IMR-90 (cell line): Measurements from ENCODE around the gene MACO1. TPM values are rescaled to one million over a fixed set of nuclear protein-coding genes. Genes with fewer than 3 reads are reported as not detected.

Source experiments
- ATAC-seq: fragments of 200-7000 bp; cut with Tn5 transposase; 2 replicates; pipeline ENCODE4 v1.9.1; 2020; ENCODE audit warnings: low read depth, mild to moderate bottlenecking, moderate library complexity
- BruUV-seq: library from RNA; stranded (reverse); fragments of 400-500 nt; replicated peaks from 2 replicates; lab custom pipeline; 2021; lab: Mats Ljungman, UMichigan
- CTCF ChIA-PET: fragments of 300-600 bp; formaldehyde crosslinking; extraction: SDS; loops from one replicate; lab custom pipeline; 2021; ENCODE audit warnings: antibody characterized with exemption; lab: Yijun Ruan, JAX
- POLR2A ChIA-PET: fragments of 300-600 bp; sonication (Branson Sonifier 250); formaldehyde crosslinking; loops from one replicate; lab custom pipeline; 2022; ENCODE audit warnings: antibody characterized with exemption; ENCODE audit not compliant: unreplicated experiment; lab: Charles Lee
- DNase-seq: peaks from one replicate; pipeline ENCODE4 v3.0.0; 2013
- H2AFZ ChIP-seq: replicated peaks from 2 replicates; pipeline ENCODE3; 2013; ENCODE audit warnings: low read length, mild to moderate bottlenecking; ENCODE audit not compliant: poor library complexity
- H2AK5ac ChIP-seq: 2 replicates; pipeline ENCODE4 v1.6.1; 2013; ENCODE audit warnings: low read depth, low read length, inconsistent platforms
- H2AK9ac ChIP-seq: replicated peaks from 2 replicates; pipeline ENCODE3; 2013; ENCODE audit warnings: mild to moderate bottlenecking, low read depth, low read length, moderate library complexity; ENCODE audit not compliant: poor library complexity
- H2BK120ac ChIP-seq: 2 replicates; pipeline ENCODE4 v1.6.1; 2013; ENCODE audit warnings: low read depth, low read length, inconsistent platforms
- H2BK15ac ChIP-seq: 3 replicates; pipeline ENCODE4 v1.6.1; 2013; ENCODE audit warnings: low read depth, low read length, inconsistent platforms
- H2BK20ac ChIP-seq: 2 replicates; pipeline ENCODE4 v1.6.1; 2013; ENCODE audit warnings: low read depth, mild to moderate bottlenecking, inconsistent platforms, low read length, moderate library complexity
- H2BK5ac ChIP-seq: 2 replicates; pipeline ENCODE4 v1.6.1; 2013; ENCODE audit warnings: mild to moderate bottlenecking, low read depth, low read length, inconsistent platforms; ENCODE audit not compliant: poor library complexity, severe bottlenecking
- H3K14ac ChIP-seq: replicated peaks from 2 replicates; pipeline ENCODE4 v1.6.1; 2013; ENCODE audit warnings: low read depth, low read length, inconsistent platforms
- H3K18ac ChIP-seq: 2 replicates; pipeline ENCODE4 v1.6.1; 2013; ENCODE audit warnings: low read depth, low read length, control low read depth
- H3K23ac ChIP-seq: 2 replicates; pipeline ENCODE4 v1.6.1; 2013; ENCODE audit warnings: low read depth, low read length, inconsistent platforms
- H3K27ac ChIP-seq: 2 replicates; pipeline ENCODE4 v1.5.1; 2013; ENCODE audit warnings: mild to moderate bottlenecking, control low read depth, low read length; ENCODE audit not compliant: insufficient read depth
- H3K27me3 ChIP-seq: 2 replicates; pipeline ENCODE4 v1.6.1; 2013; ENCODE audit warnings: low read length; ENCODE audit not compliant: control insufficient read depth, insufficient read depth
- H3K36me3 ChIP-seq: 2 replicates; pipeline ENCODE4 v1.6.1; 2013; ENCODE audit warnings: low read length, mixed read lengths; ENCODE audit not compliant: control insufficient read depth, insufficient read depth
- H3K4ac ChIP-seq: 2 replicates; pipeline ENCODE4 v1.6.1; 2013; ENCODE audit warnings: low read depth, low read length, inconsistent platforms
- H3K4me1 ChIP-seq: 2 replicates; pipeline ENCODE4 v1.6.1; 2013; ENCODE audit warnings: low read length, mixed read lengths; ENCODE audit not compliant: control insufficient read depth, insufficient read depth
- H3K4me2 ChIP-seq: 2 replicates; pipeline ENCODE4 v1.6.1; 2013; ENCODE audit warnings: low read depth, mild to moderate bottlenecking, control low read depth, low read length, moderate library complexity
- H3K4me3 ChIP-seq: 2 replicates; pipeline ENCODE4 v1.5.1; 2013; ENCODE audit warnings: low read depth, mild to moderate bottlenecking, control low read depth, low read length, moderate library complexity; ENCODE audit not compliant: insufficient read depth
- H3K56ac ChIP-seq: 2 replicates; pipeline ENCODE4 v1.6.1; 2013; ENCODE audit warnings: low read length, inconsistent platforms; ENCODE audit not compliant: insufficient read depth; ENCODE audit errors: extremely low read depth
- H3K79me1 ChIP-seq, 2 experiments: 2 replicates each; pipeline ENCODE4 v1.6.1; 2013; ENCODE audit warnings: low read length in 2 of 2, inconsistent platforms in 1 of 2, low read depth in 1 of 2
- H3K9ac ChIP-seq: 2 replicates; pipeline ENCODE4 v1.6.1; 2013; ENCODE audit warnings: low read depth, low read length, control low read depth
- H3K9me1 ChIP-seq: 2 replicates; pipeline ENCODE4 v1.6.1; 2013; ENCODE audit warnings: low read length, inconsistent platforms; ENCODE audit not compliant: insufficient read depth
- H3K9me3 ChIP-seq: 2 replicates; pipeline ENCODE4 v1.6.1; 2013; ENCODE audit warnings: low read length; ENCODE audit not compliant: control insufficient read depth, insufficient read depth
- H4K20me1 ChIP-seq: 2 replicates; pipeline ENCODE4 v1.6.1; 2013; ENCODE audit warnings: low read length, inconsistent platforms; ENCODE audit not compliant: insufficient read depth
- H4K5ac ChIP-seq: 2 replicates; pipeline ENCODE4 v1.6.1; 2013; ENCODE audit warnings: mild to moderate bottlenecking, low read depth, low read length, control low read depth
- H4K8ac ChIP-seq, 2 experiments: 2 replicates each; pipeline ENCODE4 v1.6.1; 2013; ENCODE audit warnings: low read depth in 2 of 2, low read length in 2 of 2, control low read depth in 1 of 2, inconsistent platforms in 1 of 2
- H4K91ac ChIP-seq: 2 replicates; pipeline ENCODE4 v1.6.1; 2013; ENCODE audit warnings: low read depth, low read length, inconsistent platforms; ENCODE audit not compliant: insufficient read depth
- BHLHE40 ChIP-seq: fragments of 150-350 bp; IDR thresholded peaks from 2 replicates; pipeline ENCODE4 v1.6.1; 2016; ENCODE audit warnings: mild to moderate bottlenecking, low read depth, low read length
- CEBPB ChIP-seq: IDR thresholded peaks from 2 replicates; pipeline ENCODE4 v1.6.1; 2012; ENCODE audit warnings: low read depth, low read length, improper control_type of control experiment
- CHD1 ChIP-seq: IDR thresholded peaks from 2 replicates; pipeline ENCODE4 v1.6.1; 2012; ENCODE audit warnings: low read depth, low read length, improper control_type of control experiment
- FOS ChIP-seq: fragments of 150-350 bp; IDR thresholded peaks from 2 replicates; pipeline ENCODE4 v1.6.1; 2016; ENCODE audit warnings: low read depth, low read length
- MAFK ChIP-seq: IDR thresholded peaks from 2 replicates; pipeline ENCODE4 v1.6.1; 2012; ENCODE audit warnings: low read depth, low read length, improper control_type of control experiment
- MAZ ChIP-seq: IDR thresholded peaks from 2 replicates; pipeline ENCODE4 v1.6.1; 2012; ENCODE audit warnings: low read depth, mild to moderate bottlenecking, low read length, improper control_type of control experiment, moderate library complexity, borderline replicate concordance
- MXI1 ChIP-seq: IDR thresholded peaks from 2 replicates; pipeline ENCODE4 v1.6.1; 2012; ENCODE audit warnings: low read depth, mild to moderate bottlenecking, low read length, moderate library complexity, borderline replicate concordance
- NFE2L2 ChIP-seq: fragments of 150-350 bp; IDR thresholded peaks from 2 replicates; pipeline ENCODE4 v1.6.1; 2016; ENCODE audit warnings: low read depth, mild to moderate bottlenecking, low read length
- POLR2A ChIP-seq: IDR thresholded peaks from 2 replicates; pipeline ENCODE4 v1.6.1; 2012; ENCODE audit warnings: mild to moderate bottlenecking, low read depth, low read length
- RAD21 ChIP-seq: IDR thresholded peaks from 2 replicates; pipeline ENCODE4 v1.6.1; 2012; ENCODE audit warnings: low read length, improper control_type of control experiment
- RCOR1 ChIP-seq: IDR thresholded peaks from 2 replicates; pipeline ENCODE4 v1.6.1; 2012; ENCODE audit warnings: mild to moderate bottlenecking, low read length, improper control_type of control experiment; ENCODE audit not compliant: insufficient replicate concordance
- RFX5 ChIP-seq: IDR thresholded peaks from 2 replicates; pipeline ENCODE4 v1.8.0; 2012; ENCODE audit warnings: low read depth, mild to moderate bottlenecking, low read length, moderate library complexity
- SMC3 ChIP-seq: fragments of 150-350 bp; IDR thresholded peaks from 2 replicates; pipeline ENCODE4 v1.6.1; 2016; ENCODE audit warnings: low read depth, mild to moderate bottlenecking, antibody characterized with exemption, low read length, moderate library complexity
- USF2 ChIP-seq: fragments of 150-350 bp; IDR thresholded peaks from 2 replicates; pipeline ENCODE4 v1.6.1; 2017; ENCODE audit warnings: mild to moderate bottlenecking, antibody characterized with exemption, low read length, low read depth
- WGBS, 2 experiments: methylation state at CpG; one replicate each; pipeline versions ENCODE4 v1.1.5 to v1.1.7; 2013; ENCODE audit warnings: missing lambda C conversion rate in 2 of 2; ENCODE audit not compliant: insufficient read length in 1 of 2; ENCODE audit errors: extremely low coverage in 2 of 2; 5-methylcytosine and 5-hydroxymethylcytosine counted together
- dilution Hi-C: fragments of 300-500 bp; cut with HindIII; formaldehyde crosslinking; loops from one replicate; pipeline ENCODE4 v1.14.3; 2018; ENCODE audit warnings: low sequenced_read_pairs; ENCODE audit not compliant: unreplicated experiment
- in situ Hi-C: fragments of 300-500 bp; cut with MboI; formaldehyde crosslinking; loops from 3 replicates; pipeline ENCODE4 v1.14.3; 2019; ENCODE audit warnings: low sequenced_read_pairs, inconsistent platforms, mixed read lengths
- intact Hi-C: fragments of 100-400 bp; cut with micrococcal nuclease; formaldehyde crosslinking; loops from 2 replicates; pipeline ENCODE4 v1.10.0; 2022
- polyA plus RNA-seq, 3 experiments: library from polyadenylated mRNA; depleted of rRNA; stranded (reverse); fragments of >200 nt; gene quantifications; 2 replicates each; pipeline ENCODE4 v1.2.3, GENCODE V29; 2012; ENCODE audit warnings: low replicate concordance in 1 of 3
- total RNA-seq: library from RNA; depleted of rRNA; stranded (reverse); fragments of >200 nt; gene quantifications from 2 replicates; pipeline ENCODE4 v1.2.3, GENCODE V29; 2012
- TF ChIP-seq, protein P1 (sequence below): fragments of 150-350 bp; IDR thresholded peaks from 2 replicates; pipeline ENCODE4 v1.6.1; 2016; ENCODE audit warnings: low read depth, mild to moderate bottlenecking, low read length, moderate library complexity, borderline replicate concordance
- TF ChIP-seq, protein P2 (sequence below): conservative IDR thresholded peaks from 2 replicates; pipeline ENCODE4 v1.5.1; 2012; ENCODE audit warnings: mild to moderate bottlenecking, low read depth, low read length, improper control_type of control experiment

Gene MACO1
- total and polyA plus RNA-seq, 2 of the 4 experiments (the other 2 are of a cell fraction), result 6.8 to 12.7 TPM

GRCh38 chr1:25443030-25443699 is 12.5 kb downstream of the MACO1 start:
- H3K23ac ChIP-seq, result no peak overlapping the region
- in situ Hi-C loops (no loop called here), dilution Hi-C loops (no loop called here), intact Hi-C loops (no loop called here)
- H3K4me3 ChIP-seq, result no peak overlapping the region
- DNase-seq (no peak), ATAC-seq (no peak)
- no peak overlapping the region for H3K4ac ChIP-seq
- no peak overlapping the region for H2BK5ac ChIP-seq
- H2BK120ac ChIP-seq, result no peak overlapping the region
- no peak overlapping the region for H4K8ac ChIP-seq
- peaks cover 1% of the 10 kb centered on the region; the same call in 1 of the 2 replicates for H3K36me3 ChIP-seq
- H3K9ac ChIP-seq, result no peak overlapping the region
- no CpG with 5 or more reads among the region's 4 CpGs for WGBS, 2 experiments
- no peak overlapping the region for H2BK15ac ChIP-seq
- no peak overlapping the region for H3K14ac ChIP-seq
- TF ChIP-seq USF2 (no peak), FOS (no peak), CHD1 (no peak), MAFK (no peak), CEBPB (no peak), POLR2A (no peak), RCOR1 (no peak), MAZ (no peak), RFX5 (no peak), RAD21 (no peak), MXI1 (no peak), SMC3 (no peak), BHLHE40 (no peak), NFE2L2 (no peak)
- TF ChIP-seq, protein P1, sequence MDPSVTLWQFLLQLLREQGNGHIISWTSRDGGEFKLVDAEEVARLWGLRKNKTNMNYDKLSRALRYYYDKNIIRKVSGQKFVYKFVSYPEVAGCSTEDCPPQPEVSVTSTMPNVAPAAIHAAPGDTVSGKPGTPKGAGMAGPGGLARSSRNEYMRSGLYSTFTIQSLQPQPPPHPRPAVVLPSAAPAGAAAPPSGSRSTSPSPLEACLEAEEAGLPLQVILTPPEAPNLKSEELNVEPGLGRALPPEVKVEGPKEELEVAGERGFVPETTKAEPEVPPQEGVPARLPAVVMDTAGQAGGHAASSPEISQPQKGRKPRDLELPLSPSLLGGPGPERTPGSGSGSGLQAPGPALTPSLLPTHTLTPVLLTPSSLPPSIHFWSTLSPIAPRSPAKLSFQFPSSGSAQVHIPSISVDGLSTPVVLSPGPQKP, result no peak
- TF ChIP-seq, protein P2, sequence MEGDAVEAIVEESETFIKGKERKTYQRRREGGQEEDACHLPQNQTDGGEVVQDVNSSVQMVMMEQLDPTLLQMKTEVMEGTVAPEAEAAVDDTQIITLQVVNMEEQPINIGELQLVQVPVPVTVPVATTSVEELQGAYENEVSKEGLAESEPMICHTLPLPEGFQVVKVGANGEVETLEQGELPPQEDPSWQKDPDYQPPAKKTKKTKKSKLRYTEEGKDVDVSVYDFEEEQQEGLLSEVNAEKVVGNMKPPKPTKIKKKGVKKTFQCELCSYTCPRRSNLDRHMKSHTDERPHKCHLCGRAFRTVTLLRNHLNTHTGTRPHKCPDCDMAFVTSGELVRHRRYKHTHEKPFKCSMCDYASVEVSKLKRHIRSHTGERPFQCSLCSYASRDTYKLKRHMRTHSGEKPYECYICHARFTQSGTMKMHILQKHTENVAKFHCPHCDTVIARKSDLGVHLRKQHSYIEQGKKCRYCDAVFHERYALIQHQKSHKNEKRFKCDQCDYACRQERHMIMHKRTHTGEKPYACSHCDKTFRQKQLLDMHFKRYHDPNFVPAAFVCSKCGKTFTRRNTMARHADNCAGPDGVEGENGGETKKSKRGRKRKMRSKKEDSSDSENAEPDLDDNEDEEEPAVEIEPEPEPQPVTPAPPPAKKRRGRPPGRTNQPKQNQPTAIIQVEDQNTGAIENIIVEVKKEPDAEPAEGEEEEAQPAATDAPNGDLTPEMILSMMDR, result no peak
- H3K56ac ChIP-seq, result no peak overlapping the region; the same call in 1 of the 2 replicates
- H3K27me3 ChIP-seq, result no peaks in the 10 kb centered on the region
- H2AK9ac ChIP-seq, result no peak overlapping the region
- no TSS peak for BruUV-seq
- H3K9me1 ChIP-seq, result peaks cover 3% of the 10 kb centered on the region
- POLR2A ChIA-PET, result no interaction called here
- no peak overlapping the region for H4K91ac ChIP-seq
- H4K5ac ChIP-seq, result no peak overlapping the region
- H2BK20ac ChIP-seq, result no peak overlapping the region
- no peak overlapping the region for H2AFZ ChIP-seq
- H3K27ac ChIP-seq, result no peak overlapping the region
- H4K20me1 ChIP-seq, result peaks cover 30% of the 10 kb centered on the region
- no peaks in the 10 kb centered on the region; the same call in 1 of the 2 replicates for H3K4me1 ChIP-seq
- no peak overlapping the region for H2AK5ac ChIP-seq
- H3K18ac ChIP-seq, result no peak overlapping the region
- no peaks in the 10 kb centered on the region for H3K9me3 ChIP-seq
- no peak overlapping the region for H3K4me2 ChIP-seq
- CTCF ChIA-PET, result interaction anchor here (0.6 kb wide), 1 partner anchor 31 kb away, joined by 5 read pairs; no protein-coding TSS in a partner anchor
- H3K79me1 ChIP-seq, result peaks cover 26 to 69% of the 10 kb centered on the region in 2 experiments
